ENCODE data around the gene OR10V1. TPM values are rescaled to one million over a fixed set of nuclear protein-coding genes. Genes with fewer than 3 reads are reported as not detected.

Gene OR10V1
- total and polyA plus RNA-seq, 11 donors, result not detected

DNA sequence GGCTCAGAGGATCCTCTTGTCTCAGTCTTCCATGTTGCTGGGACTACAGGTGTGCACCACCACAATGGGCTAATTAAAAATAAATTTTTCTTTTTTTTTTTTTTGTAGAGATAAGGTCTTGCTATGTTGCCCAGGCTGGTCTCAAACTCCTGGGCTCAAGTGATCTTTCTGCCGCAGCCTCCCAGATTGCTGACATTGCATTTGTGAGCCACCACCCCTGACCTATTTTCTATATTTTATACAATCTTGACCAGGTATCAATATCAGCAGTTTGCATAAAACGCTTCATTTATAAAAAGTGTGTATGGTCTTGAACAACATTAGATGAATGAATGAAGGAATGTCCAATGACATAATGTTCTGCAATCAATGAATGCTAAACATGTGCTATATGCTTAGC, 32.5 kb upstream of the OR10V1 start:
- WGBS, 4 donors, result 88 to 95% (median 92%) methylated on average over 2 of the region's 2 CpGs
- ATAC-seq, result no peak
- Histone ChIP-seq H3K4me1 (no peaks in the 10 kb centered on the region), H3K36me3 (no peaks in the 10 kb centered on the region), H3K27ac (no peak overlapping the region), H3K4me3 (no peak overlapping the region), H3K9me3 (no peaks in the 10 kb centered on the region), H3K27me3 (peaks cover 0 to 8% (median 0%) of the 10 kb centered on the region in 9 donors)
- no peak for TF ChIP-seq POLR2A (IDR thresholded peaks at IDR 0.05)
- TF ChIP-seq, protein P1, sequence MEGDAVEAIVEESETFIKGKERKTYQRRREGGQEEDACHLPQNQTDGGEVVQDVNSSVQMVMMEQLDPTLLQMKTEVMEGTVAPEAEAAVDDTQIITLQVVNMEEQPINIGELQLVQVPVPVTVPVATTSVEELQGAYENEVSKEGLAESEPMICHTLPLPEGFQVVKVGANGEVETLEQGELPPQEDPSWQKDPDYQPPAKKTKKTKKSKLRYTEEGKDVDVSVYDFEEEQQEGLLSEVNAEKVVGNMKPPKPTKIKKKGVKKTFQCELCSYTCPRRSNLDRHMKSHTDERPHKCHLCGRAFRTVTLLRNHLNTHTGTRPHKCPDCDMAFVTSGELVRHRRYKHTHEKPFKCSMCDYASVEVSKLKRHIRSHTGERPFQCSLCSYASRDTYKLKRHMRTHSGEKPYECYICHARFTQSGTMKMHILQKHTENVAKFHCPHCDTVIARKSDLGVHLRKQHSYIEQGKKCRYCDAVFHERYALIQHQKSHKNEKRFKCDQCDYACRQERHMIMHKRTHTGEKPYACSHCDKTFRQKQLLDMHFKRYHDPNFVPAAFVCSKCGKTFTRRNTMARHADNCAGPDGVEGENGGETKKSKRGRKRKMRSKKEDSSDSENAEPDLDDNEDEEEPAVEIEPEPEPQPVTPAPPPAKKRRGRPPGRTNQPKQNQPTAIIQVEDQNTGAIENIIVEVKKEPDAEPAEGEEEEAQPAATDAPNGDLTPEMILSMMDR (IDR thresholded peaks at IDR 0.05), result no peak
- intact Hi-C loops (cut with DNase I), result no loop called here
- DNase-seq, result no peak

DNA sequence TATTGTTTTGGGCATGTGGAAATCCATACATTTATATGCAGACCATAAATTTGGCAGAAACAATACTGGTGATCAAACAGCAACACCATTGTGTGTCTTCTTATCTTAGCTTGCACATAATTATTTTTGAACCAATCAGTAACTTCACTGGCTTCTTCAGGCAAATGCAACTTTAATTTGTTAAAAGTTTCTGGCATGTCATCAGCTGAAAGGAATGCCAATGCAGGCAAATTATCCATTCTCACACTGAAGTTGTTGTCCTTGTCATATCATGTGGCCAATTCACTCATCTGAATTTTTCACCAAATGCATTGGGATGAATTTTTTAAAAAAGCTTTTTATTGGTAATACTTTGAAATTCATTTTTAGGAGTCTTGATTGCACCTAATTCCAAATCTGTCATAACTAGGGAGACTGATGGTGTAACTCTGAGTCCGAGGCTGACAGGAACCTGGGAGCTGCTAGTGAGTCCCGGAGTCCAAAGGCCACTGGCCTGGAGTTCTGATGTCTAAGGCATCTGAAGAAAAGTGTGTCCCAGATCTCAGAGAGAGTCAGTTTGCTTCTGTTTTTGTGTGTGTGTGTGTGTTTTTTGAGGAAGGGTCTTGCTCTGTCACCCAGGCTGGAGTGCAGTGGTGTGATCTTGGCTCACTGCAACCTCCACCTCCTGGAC, 17.4 kb upstream of the OR10V1 start:
- no peaks in the 10 kb centered on the region for H3K9me3 ChIP-seq
- H3K36me3 ChIP-seq, result no peaks in the 10 kb centered on the region
- intact Hi-C loops (cut with DNase I), result no loop called here
- H3K4me3 ChIP-seq, result no peak overlapping the region
- 77 to 89% (median 87%) methylated on average over 2 of the region's 2 CpGs for WGBS, 4 donors
- H3K27ac ChIP-seq, result no peak overlapping the region
- TF ChIP-seq, protein P1 (IDR thresholded peaks at IDR 0.05), result no peak
- TF ChIP-seq POLR2A (IDR thresholded peaks at IDR 0.05), result no peak
- no peaks in the 10 kb centered on the region for H3K27me3 ChIP-seq
- DNase-seq (no peak), ATAC-seq (no peak)
- peaks cover 0 to 11% (median 0%) of the 10 kb centered on the region in 12 donors for H3K4me1 ChIP-seq

DNA sequence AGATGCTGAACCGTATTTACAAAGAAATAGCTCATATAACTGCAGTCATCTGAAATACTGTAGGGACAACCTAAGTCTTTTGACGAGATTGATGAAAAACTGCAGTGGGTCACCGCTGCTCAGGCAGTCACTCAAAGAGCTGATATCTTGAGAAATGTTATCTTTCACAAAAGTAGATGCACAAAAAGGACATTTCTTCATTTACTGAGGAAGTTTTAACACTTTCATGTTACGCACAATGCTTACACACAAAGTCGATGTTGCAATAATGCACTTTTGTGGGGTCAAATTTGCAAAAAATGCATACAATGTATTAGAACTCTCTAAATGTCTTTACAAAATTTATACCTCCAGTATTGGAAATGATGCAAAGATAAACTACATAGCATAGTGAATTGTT, 16.2 kb upstream of the OR10V1 start:
- TF ChIP-seq, protein P1 (IDR thresholded peaks at IDR 0.05), result no peak
- TF ChIP-seq POLR2A (IDR thresholded peaks at IDR 0.05), result no peak
- no peaks in the 10 kb centered on the region for H3K9me3 ChIP-seq
- no peak for DNase-seq
- peaks cover 0 to 11% (median 0%) of the 10 kb centered on the region in 12 donors for H3K4me1 ChIP-seq
- H3K4me3 ChIP-seq, result no peak overlapping the region
- intact Hi-C loops (cut with DNase I), result no loop called here
- 78 to 90% (median 84%) methylated on average over 5 of the region's 5 CpGs for WGBS, 4 donors
- H3K27me3 ChIP-seq, result no peaks in the 10 kb centered on the region
- no peaks in the 10 kb centered on the region for H3K36me3 ChIP-seq
- H3K27ac ChIP-seq, result no peak overlapping the region
- no peak for ATAC-seq

DNA sequence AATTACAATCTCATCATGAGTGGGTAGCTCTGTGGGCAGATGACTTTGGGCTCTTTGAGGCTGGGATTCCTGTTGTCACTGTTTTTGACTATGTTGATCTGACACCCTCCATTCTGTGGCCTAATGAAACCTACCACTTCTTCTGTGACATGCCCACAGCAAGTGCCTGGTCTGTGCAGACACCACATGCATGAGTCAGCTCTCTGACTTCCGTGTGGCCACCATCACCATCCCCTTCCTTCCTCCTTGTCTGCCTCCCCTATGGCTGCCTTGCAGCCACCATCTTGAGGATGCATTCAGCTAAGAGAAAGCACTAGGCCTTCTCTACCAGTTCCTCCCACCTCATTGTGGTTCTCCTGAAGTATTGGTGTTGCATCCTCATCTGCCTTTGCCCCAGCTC, 15.3 kb upstream of the OR10V1 start:
- intact Hi-C loops (cut with DNase I), result no loop called here
- TF ChIP-seq, protein P1 (IDR thresholded peaks at IDR 0.05), result no peak
- TF ChIP-seq POLR2A (IDR thresholded peaks at IDR 0.05), result no peak
- Histone ChIP-seq H3K27me3 (no peaks in the 10 kb centered on the region), H3K27ac (peak overlapping the region in 1 of 12 donors; percentile 46), H3K4me3 (no peak overlapping the region), H3K36me3 (no peaks in the 10 kb centered on the region), H3K9me3 (no peaks in the 10 kb centered on the region), H3K4me1 (peaks cover 0 to 11% (median 0%) of the 10 kb centered on the region in 12 donors)
- DNase-seq (no peak), ATAC-seq (peak in 2 of 4 donors; percentile 37 to 57)
- 35 to 59% (median 48%) methylated on average over 1 of the region's 1 CpG for WGBS, 4 donors

All from heart left ventricle (tissue), 16 donors.